PC-3 (cell line): ENCODE measurements around the gene TAF10. TPM values are rescaled to one million over a fixed set of nuclear protein-coding genes. Genes with fewer than 3 reads are reported as not detected.

ENCODE experiments used
- ATAC-seq: fragments of 200-7000 bp; cut with Tn5 transposase; 2 replicates; pipeline ENCODE4 v1.9.1; 2020; ENCODE audit warnings: mild to moderate bottlenecking, moderate library complexity
- BruUV-seq: library from RNA; stranded (reverse); fragments of 400-500 nt; replicated peaks from 2 replicates; lab custom pipeline; 2021; lab: Mats Ljungman, UMichigan
- CTCF ChIA-PET: fragments of 300-600 bp; sonication (Branson Sonifier 250); formaldehyde crosslinking; loops from one replicate; lab custom pipeline; 2022; ENCODE audit warnings: antibody characterized with exemption; lab: Charles Lee
- POLR2A ChIA-PET: fragments of 300-600 bp; sonication (Branson Sonifier 250); formaldehyde crosslinking; loops from one replicate; lab custom pipeline; 2022; ENCODE audit warnings: antibody characterized with exemption; ENCODE audit not compliant: unreplicated experiment; lab: Charles Lee
- DNase-seq: peaks from one replicate; pipeline ENCODE4 v3.0.0-alpha.2; 2015
- H2AFZ ChIP-seq: fragments of 300-600 bp; sonication (generic); 2 replicates; pipeline ENCODE4 v1.6.0; 2016; ENCODE audit warnings: antibody characterized with exemption, low read length
- H3F3A ChIP-seq: fragments of 300-600 bp; sonication (generic); one replicate; pipeline ENCODE4 v1.6.0; 2017; ENCODE audit warnings: antibody characterized with exemption, low read length, control low read depth, mild to moderate bottlenecking; ENCODE audit not compliant: unreplicated experiment
- H3K27ac ChIP-seq: fragments of 300-600 bp; sonication (generic); 2 replicates; pipeline ENCODE4 v1.5.1; 2016; ENCODE audit warnings: mild to moderate bottlenecking, low read length
- H3K27me3 ChIP-seq: fragments of 300-600 bp; sonication (generic); 2 replicates; pipeline ENCODE4 v1.6.1; 2016; ENCODE audit warnings: low read length, mixed read lengths
- H3K36me3 ChIP-seq: fragments of 300-600 bp; sonication (generic); 2 replicates; pipeline ENCODE4 v1.6.1; 2016; ENCODE audit warnings: low read depth, mixed run types, low read length, mixed read lengths
- H3K4me1 ChIP-seq: fragments of 300-600 bp; sonication (generic); 2 replicates; pipeline ENCODE4 v1.5.1; 2016; ENCODE audit warnings: low read length; ENCODE audit not compliant: insufficient read depth
- H3K4me2 ChIP-seq: fragments of 300-600 bp; sonication (generic); 2 replicates; pipeline ENCODE4 v1.6.0; 2016; ENCODE audit warnings: low read length
- H3K4me3 ChIP-seq: fragments of 300-600 bp; sonication (generic); 2 replicates; pipeline ENCODE4 v1.5.1; 2016; ENCODE audit warnings: mild to moderate bottlenecking, low read length, mixed read lengths
- H3K79me2 ChIP-seq: fragments of 300-600 bp; sonication (generic); 2 replicates; pipeline ENCODE4 v1.6.1; 2017; ENCODE audit warnings: low read length, mixed read lengths
- H3K9ac ChIP-seq: fragments of 300-600 bp; sonication (generic); 2 replicates; pipeline ENCODE4 v1.6.0; 2016; ENCODE audit warnings: mild to moderate bottlenecking, low read length
- H3K9me2 ChIP-seq: fragments of 300-600 bp; sonication (generic); replicated peaks from 2 replicates; pipeline ENCODE4 v1.6.1; 2016; ENCODE audit warnings: mixed run types, low read length, mixed read lengths
- H3K9me3 ChIP-seq: fragments of 300-600 bp; sonication (generic); 2 replicates; pipeline ENCODE4 v1.6.1; 2016; ENCODE audit warnings: low read length, mixed read lengths
- H4K20me1 ChIP-seq: fragments of 300-600 bp; sonication (generic); 2 replicates; pipeline ENCODE4 v1.6.1; 2016; ENCODE audit warnings: low read length, mixed read lengths
- EZH2 ChIP-seq: fragments of 300-600 bp; sonication (generic); IDR thresholded peaks from one replicate; pipeline ENCODE4 v1.6.1; 2017; ENCODE audit warnings: antibody characterized with exemption, mild to moderate bottlenecking, low read length; ENCODE audit not compliant: unreplicated experiment
- EZH2phosphoT487 ChIP-seq: fragments of 300-600 bp; sonication (generic); IDR thresholded peaks from 2 replicates; pipeline ENCODE4 v1.6.1; 2018; ENCODE audit warnings: mild to moderate bottlenecking, antibody characterized with exemption, low read length, borderline replicate concordance
- intact Hi-C: fragments of 100-400 bp; cut with micrococcal nuclease; formaldehyde crosslinking; loops from 2 replicates; pipeline ENCODE4 v1.9.0; 2023
- total RNA-seq: library from RNA; depleted of rRNA; stranded (reverse); fragments of >200 nt; gene quantifications from 2 replicates; pipeline ENCODE4 v1.2.3, GENCODE V29; 2014
- TF ChIP-seq, protein P1 (sequence below): fragments of 300-600 bp; sonication (generic); conservative IDR thresholded peaks from 2 replicates; pipeline ENCODE4 v1.5.1; 2017; ENCODE audit warnings: antibody characterized with exemption, low read depth, mild to moderate bottlenecking, low read length

The TAF10 gene
- total RNA-seq, 1 experiment from 2014 or later, result 102 TPM

DNA sequence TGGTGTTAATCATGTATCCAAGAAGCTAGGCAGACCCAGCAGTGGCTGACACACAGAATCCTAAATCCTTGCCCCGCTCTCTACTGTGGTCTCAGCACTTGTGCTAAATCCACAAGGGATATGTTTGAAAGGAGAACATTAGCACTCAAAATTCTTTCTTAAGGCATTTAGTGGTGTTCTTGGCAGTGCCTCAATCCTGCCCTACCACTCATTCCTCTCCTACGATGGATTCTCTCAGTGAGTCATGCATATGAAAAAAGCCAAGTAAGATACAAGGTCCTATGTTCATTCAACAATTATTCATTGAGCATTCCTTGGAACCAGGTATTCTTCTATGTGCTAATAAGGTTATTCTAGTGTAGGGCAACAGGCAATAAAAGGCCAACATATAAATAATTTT is 39.8 kb downstream of the TAF10 start:
- DNase-seq, result peak; percentile 49
- BruUV-seq, result no TSS peak

DNA sequence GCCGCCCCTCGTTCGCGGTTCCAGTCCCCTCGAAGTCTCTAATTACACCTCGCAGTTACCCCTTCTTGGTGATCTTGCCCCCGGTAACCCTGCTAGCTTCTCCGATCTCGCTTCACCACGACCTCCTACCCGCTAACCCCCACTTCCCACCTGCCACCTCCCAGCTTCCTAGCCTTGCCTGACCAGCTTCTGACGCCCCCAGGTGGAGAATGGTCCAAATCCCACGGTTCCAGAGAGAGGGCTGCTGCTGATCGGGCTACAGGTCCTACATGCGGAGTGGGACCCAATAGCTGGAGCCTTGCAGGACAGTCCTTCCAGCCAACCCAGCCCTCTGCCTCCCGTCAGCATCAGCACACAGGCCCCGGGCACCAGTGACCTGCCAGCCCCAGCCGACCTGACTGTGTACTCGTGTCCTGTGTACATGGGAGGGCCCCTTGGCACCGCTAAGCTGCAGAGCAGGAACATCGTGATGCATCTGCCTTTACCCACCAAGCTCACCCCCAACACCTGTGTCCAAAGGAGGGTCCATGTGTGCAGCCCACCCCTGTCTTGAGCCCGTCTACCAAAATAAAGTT is 40.5 kb downstream of the TAF10 start:
- Histone ChIP-seq H3K36me3 (no peaks in the 10 kb centered on the region), H3F3A (no peaks in the 10 kb centered on the region), H3K4me3 (no peak overlapping the region), H3K9me3 (no peaks in the 10 kb centered on the region), H3K9ac (no peak overlapping the region), H4K20me1 (no peaks in the 10 kb centered on the region), H3K27ac (no peak overlapping the region), H3K4me2 (no peak overlapping the region), H3K27me3 (no peaks in the 10 kb centered on the region), H3K9me2 (no peaks in the 10 kb centered on the region), H3K79me2 (no peaks in the 10 kb centered on the region), H2AFZ (no peak overlapping the region), H3K4me1 (peaks cover 16% of the 10 kb centered on the region)
- POLR2A ChIA-PET, result no interaction called here
- no peak for DNase-seq
- ATAC-seq, result no peak
- BruUV-seq, result no TSS peak
- CTCF ChIA-PET, result no interaction called here
- intact Hi-C loops, result no loop called here
- TF ChIP-seq, protein P1, sequence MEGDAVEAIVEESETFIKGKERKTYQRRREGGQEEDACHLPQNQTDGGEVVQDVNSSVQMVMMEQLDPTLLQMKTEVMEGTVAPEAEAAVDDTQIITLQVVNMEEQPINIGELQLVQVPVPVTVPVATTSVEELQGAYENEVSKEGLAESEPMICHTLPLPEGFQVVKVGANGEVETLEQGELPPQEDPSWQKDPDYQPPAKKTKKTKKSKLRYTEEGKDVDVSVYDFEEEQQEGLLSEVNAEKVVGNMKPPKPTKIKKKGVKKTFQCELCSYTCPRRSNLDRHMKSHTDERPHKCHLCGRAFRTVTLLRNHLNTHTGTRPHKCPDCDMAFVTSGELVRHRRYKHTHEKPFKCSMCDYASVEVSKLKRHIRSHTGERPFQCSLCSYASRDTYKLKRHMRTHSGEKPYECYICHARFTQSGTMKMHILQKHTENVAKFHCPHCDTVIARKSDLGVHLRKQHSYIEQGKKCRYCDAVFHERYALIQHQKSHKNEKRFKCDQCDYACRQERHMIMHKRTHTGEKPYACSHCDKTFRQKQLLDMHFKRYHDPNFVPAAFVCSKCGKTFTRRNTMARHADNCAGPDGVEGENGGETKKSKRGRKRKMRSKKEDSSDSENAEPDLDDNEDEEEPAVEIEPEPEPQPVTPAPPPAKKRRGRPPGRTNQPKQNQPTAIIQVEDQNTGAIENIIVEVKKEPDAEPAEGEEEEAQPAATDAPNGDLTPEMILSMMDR, result no peak
- TF ChIP-seq EZH2, result no peak
- no peak for TF ChIP-seq EZH2phosphoT487

More for the DNA sequence above, 39.8 kb downstream of the TAF10 start:
- H3K4me3 ChIP-seq, result no peak overlapping the region
- ChIA-PET POLR2A (no interaction called here), CTCF (no interaction called here)
- no peak overlapping the region for H3K9ac ChIP-seq
- peak; percentile 66 for ATAC-seq
- no peaks in the 10 kb centered on the region for H3K36me3 ChIP-seq
- H3K4me2 ChIP-seq, result no peak overlapping the region
- no peaks in the 10 kb centered on the region for H3K27me3 ChIP-seq
- no peak overlapping the region for H2AFZ ChIP-seq
- no peak for TF ChIP-seq EZH2phosphoT487
- TF ChIP-seq EZH2, result no peak
- TF ChIP-seq, protein P1, result no peak
- H3K27ac ChIP-seq, result no peak overlapping the region
- H3K9me2 ChIP-seq, result no peaks in the 10 kb centered on the region
- no peaks in the 10 kb centered on the region for H3K79me2 ChIP-seq
- no peaks in the 10 kb centered on the region for H3K9me3 ChIP-seq
- H3K4me1 ChIP-seq, result peaks cover 16% of the 10 kb centered on the region
- H4K20me1 ChIP-seq, result no peaks in the 10 kb centered on the region
- intact Hi-C loops, result no loop called here
- H3F3A ChIP-seq, result no peaks in the 10 kb centered on the region

DNA sequence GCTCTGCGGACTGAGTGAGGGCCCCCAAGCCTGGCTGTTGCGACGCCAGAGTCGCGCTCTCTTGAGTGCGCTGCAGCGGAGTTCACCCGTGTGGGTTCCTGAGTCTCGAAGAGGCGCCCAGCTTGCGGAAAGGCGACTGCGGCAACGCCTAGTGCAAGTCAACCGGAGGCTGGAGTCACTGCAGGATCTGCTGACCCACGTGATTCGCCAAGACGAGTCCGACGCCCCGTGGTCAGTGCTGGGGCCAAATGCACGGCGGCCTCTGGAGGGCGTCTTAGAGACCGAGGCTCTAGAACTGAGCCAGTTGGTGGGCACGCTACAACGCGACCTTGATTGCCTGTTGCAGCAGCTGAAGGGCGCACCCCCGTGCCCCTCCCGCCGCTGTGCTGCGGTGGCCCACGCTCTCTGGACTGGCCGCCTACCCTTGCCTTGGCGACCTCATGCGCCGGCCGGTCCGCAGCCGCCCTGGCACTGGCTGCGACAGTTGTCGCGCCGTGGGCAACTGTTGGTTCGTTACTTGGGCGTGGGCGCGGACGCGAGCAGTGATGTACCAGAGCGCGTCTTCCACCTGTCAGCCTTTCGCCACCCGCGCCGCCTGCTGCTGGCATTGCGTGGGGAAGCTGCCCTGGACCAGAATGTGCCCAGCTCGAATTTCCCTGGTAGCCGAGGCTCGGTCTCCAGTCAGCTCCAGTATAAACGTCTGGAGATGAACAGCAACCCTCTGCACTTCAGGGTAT is 41.2 kb downstream of the TAF10 start:
- H3K4me2 ChIP-seq, result no peak overlapping the region
- BruUV-seq, result no TSS peak
- no peaks in the 10 kb centered on the region for H3K27me3 ChIP-seq
- H3K4me1 ChIP-seq, result peaks cover 16% of the 10 kb centered on the region
- H3K79me2 ChIP-seq, result no peaks in the 10 kb centered on the region
- ATAC-seq, result no peak
- no peak overlapping the region for H2AFZ ChIP-seq
- no peaks in the 10 kb centered on the region for H3K36me3 ChIP-seq
- POLR2A ChIA-PET, result no interaction called here
- intact Hi-C loops, result no loop called here
- no peak overlapping the region for H3K9ac ChIP-seq
- TF ChIP-seq, protein P1, result no peak
- TF ChIP-seq EZH2 (no peak), EZH2phosphoT487 (no peak)
- no peaks in the 10 kb centered on the region for H3F3A ChIP-seq
- no peaks in the 10 kb centered on the region for H3K9me2 ChIP-seq
- no peaks in the 10 kb centered on the region for H3K9me3 ChIP-seq
- H3K27ac ChIP-seq, result no peak overlapping the region
- H3K4me3 ChIP-seq, result no peak overlapping the region
- no peak for DNase-seq
- CTCF ChIA-PET, result no interaction called here
- H4K20me1 ChIP-seq, result no peaks in the 10 kb centered on the region
